Endothelial cell (in vitro differentiated cells): ENCODE results near the gene SPDL1. TPM values are rescaled to one million over a fixed set of nuclear protein-coding genes. Genes with fewer than 3 reads are reported as not detected.

Experiments
- DNase-seq: peaks from one replicate; pipeline ENCODE4 v3.0.0; 2021; ENCODE audit warnings: low spot score
- H3K27ac Mint-ChIP-seq: one replicate; pipeline ENCODE4 v1.8.0; 2021; ENCODE audit warnings: mixed read lengths, inconsistent platforms; ENCODE audit not compliant: unreplicated experiment
- H3K27me3 Mint-ChIP-seq: one replicate; pipeline ENCODE4 v1.8.0; 2021; ENCODE audit warnings: mild to moderate bottlenecking, moderate library complexity, mixed read lengths, inconsistent platforms; ENCODE audit not compliant: unreplicated experiment
- H3K36me3 Mint-ChIP-seq: one replicate; pipeline ENCODE4 v1.8.0; 2021; ENCODE audit warnings: mild to moderate bottlenecking, low read depth, mixed read lengths, inconsistent platforms; ENCODE audit not compliant: unreplicated experiment
- H3K4me1 Mint-ChIP-seq: one replicate; pipeline ENCODE4 v1.8.0; 2021; ENCODE audit warnings: mild to moderate bottlenecking, mixed read lengths, inconsistent platforms; ENCODE audit not compliant: unreplicated experiment
- H3K4me3 Mint-ChIP-seq: one replicate; pipeline ENCODE4 v1.8.0; 2021; ENCODE audit warnings: mild to moderate bottlenecking, mixed read lengths, inconsistent platforms; ENCODE audit not compliant: unreplicated experiment
- H3K9me3 Mint-ChIP-seq: one replicate; pipeline ENCODE4 v1.8.0; 2021; ENCODE audit warnings: mixed read lengths, inconsistent platforms; ENCODE audit not compliant: unreplicated experiment
- CTCF ChIP-seq: fragments of 200-600 bp; sonication (generic); IDR thresholded peaks from one replicate; pipeline ENCODE4 v1.5.0; 2021; ENCODE audit warnings: antibody characterized with exemption; ENCODE audit not compliant: unreplicated experiment
- total RNA-seq: library from RNA; stranded (reverse); fragmentation: NEBNext Ultra II Directional; extraction: Animal tissue kit (Norgen Biotek cat#: 25700); gene quantifications from one replicate; pipeline ENCODE4 v1.2.1, GENCODE V29; 2021; ENCODE audit not compliant: unreplicated experiment

The SPDL1 gene
- total RNA-seq, 1 donor from 2014 or later = 38.6 TPM

DNA sequence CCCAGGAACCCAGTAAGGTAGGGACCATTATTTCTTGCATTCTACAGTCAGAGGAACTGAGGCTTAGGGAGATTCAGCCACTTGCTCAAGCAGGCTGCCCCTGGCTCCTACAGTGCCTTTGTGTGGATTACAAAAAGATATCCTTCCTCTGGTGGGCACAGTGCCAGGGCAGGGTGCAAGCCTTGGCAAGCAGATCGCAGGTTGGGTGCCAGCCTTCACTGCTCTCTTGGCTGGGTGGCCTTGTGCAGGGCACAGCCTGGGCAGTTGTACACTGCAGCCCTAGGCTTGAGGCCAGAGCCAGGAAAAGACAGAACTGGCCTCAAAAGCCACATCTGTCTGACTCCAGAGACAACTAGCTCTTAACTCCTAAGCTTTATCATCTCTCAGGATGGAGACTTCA lies 68.5 kb downstream of the SPDL1 start:
- H3K4me1 Mint-ChIP-seq = peaks cover 28% of the 10 kb centered on the region
- no peak for DNase-seq
- peaks cover 8% of the 10 kb centered on the region for H3K27me3 Mint-ChIP-seq
- no peaks in the 10 kb centered on the region for H3K36me3 Mint-ChIP-seq
- TF ChIP-seq CTCF = no peak
- H3K9me3 Mint-ChIP-seq = no peaks in the 10 kb centered on the region
- H3K4me3 Mint-ChIP-seq = no peak overlapping the region
- no peak overlapping the region for H3K27ac Mint-ChIP-seq

DNA sequence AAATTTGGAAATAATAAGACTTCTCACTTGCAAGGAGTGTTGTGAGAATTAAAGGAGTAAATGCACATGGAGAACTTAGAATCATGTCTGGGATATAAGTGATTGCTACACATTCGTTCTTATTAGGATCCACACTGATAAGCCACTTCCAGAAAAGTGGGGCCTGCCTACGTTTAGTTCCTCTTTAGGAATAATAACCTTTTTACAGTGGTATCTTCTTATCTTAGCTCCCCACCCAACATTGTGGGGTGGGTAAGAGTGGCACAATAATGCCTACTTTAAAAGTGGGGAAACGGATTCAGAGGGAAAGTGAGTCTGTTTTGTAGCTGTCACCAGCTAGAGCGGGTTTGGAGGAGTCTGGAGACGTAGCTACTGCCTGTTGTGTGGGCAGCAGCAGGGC lies 69.5 kb downstream of the SPDL1 start:
- peaks cover 8% of the 10 kb centered on the region for H3K27me3 Mint-ChIP-seq
- peaks cover 20% of the 10 kb centered on the region for H3K4me1 Mint-ChIP-seq
- DNase-seq = no peak
- no peak for TF ChIP-seq CTCF
- no peaks in the 10 kb centered on the region for H3K36me3 Mint-ChIP-seq
- H3K27ac Mint-ChIP-seq = no peak overlapping the region
- no peaks in the 10 kb centered on the region for H3K9me3 Mint-ChIP-seq
- H3K4me3 Mint-ChIP-seq = no peak overlapping the region

Other genes with a start within 250 kb of the SPDL1 start
- gene DOCK2, start 53.5 kb downstream of the SPDL1 start, total RNA-seq = 6.5 TPM